K562 treated with DMSO at 1 percent for 12 hours (cell line): Measurements from ENCODE around the gene KDSR. TPM values are rescaled to one million over a fixed set of nuclear protein-coding genes. Genes with fewer than 3 reads are reported as not detected.

ENCODE experiments used
- total RNA-seq: library from RNA; unstranded; fragments of 300-600 nt; gene quantifications from 2 replicates; pipeline ENCODE4 v1.2.3, GENCODE V29; 2022; ENCODE audit not compliant: insufficient read depth

KDSR gene, protein sequence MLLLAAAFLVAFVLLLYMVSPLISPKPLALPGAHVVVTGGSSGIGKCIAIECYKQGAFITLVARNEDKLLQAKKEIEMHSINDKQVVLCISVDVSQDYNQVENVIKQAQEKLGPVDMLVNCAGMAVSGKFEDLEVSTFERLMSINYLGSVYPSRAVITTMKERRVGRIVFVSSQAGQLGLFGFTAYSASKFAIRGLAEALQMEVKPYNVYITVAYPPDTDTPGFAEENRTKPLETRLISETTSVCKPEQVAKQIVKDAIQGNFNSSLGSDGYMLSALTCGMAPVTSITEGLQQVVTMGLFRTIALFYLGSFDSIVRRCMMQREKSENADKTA
- 6.2 and 15.0 TPM in 2 replicates for total RNA-seq

DNA sequence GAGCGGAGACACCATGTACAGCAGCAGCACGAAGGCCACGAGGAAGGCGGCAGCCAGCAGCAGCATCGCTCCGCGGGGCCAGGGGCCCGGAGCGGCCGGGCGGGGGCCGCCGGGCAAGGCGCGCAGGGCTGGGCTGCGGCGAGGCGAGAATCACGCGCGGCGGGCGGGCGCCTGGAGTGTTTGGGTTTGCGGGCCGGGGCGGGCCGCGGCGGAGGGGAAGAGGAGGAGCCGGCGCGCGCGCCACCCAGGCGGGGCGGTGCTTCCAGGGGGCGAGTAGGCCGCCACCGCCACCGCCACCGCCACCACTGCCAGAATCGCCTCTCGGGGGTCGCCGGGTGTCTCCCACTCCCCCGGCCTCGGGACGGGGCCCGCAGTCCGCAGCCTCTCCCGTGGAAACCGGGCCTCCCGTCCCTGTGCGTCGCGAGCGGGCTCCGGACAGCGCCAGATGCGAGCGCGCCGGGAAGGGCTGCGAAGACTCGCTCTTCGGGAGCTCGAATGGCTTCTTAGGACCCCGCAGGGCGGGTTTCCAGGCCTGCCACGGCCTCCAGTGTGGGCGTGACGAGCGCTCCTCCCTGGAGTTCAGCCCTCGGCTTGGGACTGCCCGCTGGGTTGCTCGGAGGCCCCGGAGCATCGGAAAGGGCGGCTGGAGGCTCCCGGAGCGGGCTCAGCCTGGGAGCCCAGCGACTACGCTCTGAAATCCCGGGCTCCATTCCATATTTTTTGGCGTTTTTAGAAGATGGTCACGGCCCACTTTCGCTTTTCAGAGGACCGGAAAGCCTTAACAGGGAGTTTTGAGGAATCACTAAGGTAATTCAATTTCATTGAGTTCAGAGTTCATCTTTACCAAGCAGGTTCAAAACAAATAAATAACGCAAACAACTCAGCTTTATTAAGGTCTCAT lies at the start of gene KDSR:
Gene KDSR, minus strand, starts transcription at position 154 of the 901 bp plus-strand sequence. Its CDS starts 88 bp downstream, at position 66.

DNA sequence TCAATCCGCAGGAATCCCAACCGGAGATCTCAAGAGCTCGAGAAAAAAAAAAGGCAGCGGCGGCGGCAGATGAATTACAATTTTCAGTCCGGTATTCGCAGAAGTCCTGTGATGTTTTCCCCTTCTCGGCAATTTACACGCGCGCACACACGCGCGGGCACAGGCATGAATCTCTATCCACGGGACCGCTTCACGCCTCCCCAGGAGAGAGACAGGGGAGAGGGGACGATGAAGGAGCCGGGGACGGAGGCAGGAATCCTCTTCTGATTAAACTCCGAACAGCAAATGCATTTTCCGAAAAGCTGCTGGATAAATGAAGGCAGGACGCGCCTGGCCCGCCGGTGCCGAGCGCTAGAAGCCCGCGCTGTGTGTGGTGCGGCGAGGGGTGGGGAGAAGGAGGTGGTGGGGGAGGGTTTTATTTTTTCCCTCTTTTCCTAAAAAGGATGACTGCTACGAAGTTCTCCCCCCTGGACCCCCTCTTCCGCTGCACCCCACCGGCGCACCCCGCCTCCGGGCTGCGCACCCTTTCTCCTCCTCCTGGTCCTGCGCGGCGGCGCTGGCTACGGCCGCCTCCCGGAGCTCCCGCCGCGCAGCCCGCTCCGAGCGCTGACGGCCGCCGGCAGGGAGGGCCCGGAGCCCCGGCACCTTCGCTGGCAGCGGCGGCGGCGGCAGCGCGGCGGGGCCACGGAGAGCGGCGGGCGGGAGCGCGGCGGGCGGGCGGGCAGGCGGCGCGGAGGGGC lies 47.5 kb downstream of the KDSR start, which contains the start of gene BCL2:
Gene BCL2, minus strand, starts transcription at position 387 of the 740 bp plus-strand sequence.

Other genes with a start within 250 kb of the KDSR start
- gene BCL2, start 47.4 kb downstream of the KDSR start, total RNA-seq = 0.10 and 0.59 TPM in 2 replicates
- 4.2 and 14.9 TPM in 2 replicates for gene VPS4B, start 55.3 kb upstream of the KDSR start, total RNA-seq
- 1.0 TPM in 1 of 2 replicates, not detected in the other for gene SERPINB5, start 109.8 kb upstream of the KDSR start, total RNA-seq
- not detected in 2 replicates for gene SERPINB12, start 175.2 kb upstream of the KDSR start, total RNA-seq
- gene SERPINB13, start 220.1 kb upstream of the KDSR start, total RNA-seq = not detected in 2 replicates